GM19351 (cell line): ENCODE results near the gene NATD1.
"Not testable (repeated sequence)": the region's sequence is repeated elsewhere in the genome, so short reads cannot be mapped to it uniquely, and the experiment has no call there.

Source experiments
- ATAC-seq: cut with Tn5 transposase; IDR thresholded peaks from one replicate; pipeline ENCODE4 v1.9.1; 2021; ENCODE audit warnings: mild to moderate bottlenecking, moderate library complexity; ENCODE audit not compliant: unreplicated experiment

NATD1 gene

DNA sequence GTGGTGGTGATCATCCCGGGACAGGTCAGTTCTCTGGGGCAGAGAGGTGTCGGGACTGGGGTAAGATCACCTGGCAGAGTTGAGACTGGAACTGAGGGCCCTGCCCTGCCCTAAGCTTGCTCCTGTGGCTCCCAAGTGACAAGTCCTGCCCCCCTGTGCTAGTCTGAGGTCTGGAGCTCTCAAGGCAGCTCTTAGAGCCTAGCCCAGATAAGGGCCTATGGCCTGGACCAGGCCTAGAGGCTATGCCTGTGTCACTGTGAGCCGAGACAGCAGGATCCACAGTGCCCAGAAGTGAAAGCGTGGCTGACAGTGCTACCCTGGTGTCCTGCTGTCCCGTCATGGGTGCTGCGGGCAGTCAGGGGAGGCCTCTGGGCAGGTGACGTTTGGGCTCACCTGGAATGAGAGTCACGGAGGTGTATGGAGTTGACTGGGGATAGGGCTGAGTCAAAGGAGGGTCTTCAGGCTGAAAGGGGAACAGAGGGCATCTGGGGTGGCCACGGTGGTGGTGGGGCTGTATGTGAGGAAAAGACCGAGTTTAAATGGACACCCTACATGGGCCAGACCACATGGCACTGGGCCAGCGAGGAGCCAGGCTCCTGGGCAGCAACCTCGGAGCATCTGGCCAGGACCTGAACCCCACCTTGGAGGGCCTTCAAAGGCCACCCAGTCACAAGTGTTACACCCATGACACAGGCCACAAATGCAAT is 5.5 kb downstream of the NATD1 start:
- ATAC-seq, result no peak

DNA sequence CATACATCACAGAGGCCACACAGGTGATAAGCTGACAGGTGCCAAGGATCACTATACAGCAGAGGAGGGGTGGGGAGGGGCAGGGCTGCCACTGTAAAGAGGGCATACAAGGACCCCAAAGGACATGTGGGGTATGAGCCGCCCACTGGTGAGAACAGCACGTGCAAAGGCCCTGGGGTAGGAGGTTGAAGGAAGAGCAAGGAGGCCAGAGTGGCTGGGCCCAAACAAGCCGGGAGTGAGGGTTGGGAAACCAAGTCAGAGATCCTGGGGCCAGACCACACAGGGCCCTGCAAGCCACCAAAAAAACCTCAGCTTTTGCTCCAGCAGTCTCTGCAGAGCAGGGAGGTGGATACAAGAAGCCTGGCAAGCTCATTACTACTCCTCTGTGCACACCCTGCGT is 6.5 kb downstream of the NATD1 start:
- ATAC-seq, result no peak

DNA sequence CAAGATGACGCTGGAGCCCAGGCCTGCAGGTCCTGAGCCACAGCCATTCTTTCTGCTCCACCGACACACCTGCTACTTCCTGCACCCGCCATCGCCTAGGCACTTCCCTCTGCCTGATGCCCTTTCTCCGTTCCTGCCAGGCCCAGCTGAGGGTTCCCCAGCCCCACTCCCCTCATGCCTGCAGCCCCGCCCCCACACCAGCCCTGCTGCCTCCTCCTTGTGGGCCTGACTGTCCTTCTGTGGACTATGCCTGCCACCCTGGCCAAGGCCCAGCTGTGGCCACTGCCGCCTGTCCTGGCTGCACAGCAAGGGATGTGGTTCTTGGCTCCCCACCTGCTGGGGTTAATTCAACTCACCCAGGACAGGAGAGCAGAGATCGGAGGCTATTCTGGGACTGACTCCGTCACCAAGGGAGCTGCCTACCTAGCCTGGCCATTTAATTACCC is 7.5 kb downstream of the NATD1 start:
- ATAC-seq, result no peak

DNA sequence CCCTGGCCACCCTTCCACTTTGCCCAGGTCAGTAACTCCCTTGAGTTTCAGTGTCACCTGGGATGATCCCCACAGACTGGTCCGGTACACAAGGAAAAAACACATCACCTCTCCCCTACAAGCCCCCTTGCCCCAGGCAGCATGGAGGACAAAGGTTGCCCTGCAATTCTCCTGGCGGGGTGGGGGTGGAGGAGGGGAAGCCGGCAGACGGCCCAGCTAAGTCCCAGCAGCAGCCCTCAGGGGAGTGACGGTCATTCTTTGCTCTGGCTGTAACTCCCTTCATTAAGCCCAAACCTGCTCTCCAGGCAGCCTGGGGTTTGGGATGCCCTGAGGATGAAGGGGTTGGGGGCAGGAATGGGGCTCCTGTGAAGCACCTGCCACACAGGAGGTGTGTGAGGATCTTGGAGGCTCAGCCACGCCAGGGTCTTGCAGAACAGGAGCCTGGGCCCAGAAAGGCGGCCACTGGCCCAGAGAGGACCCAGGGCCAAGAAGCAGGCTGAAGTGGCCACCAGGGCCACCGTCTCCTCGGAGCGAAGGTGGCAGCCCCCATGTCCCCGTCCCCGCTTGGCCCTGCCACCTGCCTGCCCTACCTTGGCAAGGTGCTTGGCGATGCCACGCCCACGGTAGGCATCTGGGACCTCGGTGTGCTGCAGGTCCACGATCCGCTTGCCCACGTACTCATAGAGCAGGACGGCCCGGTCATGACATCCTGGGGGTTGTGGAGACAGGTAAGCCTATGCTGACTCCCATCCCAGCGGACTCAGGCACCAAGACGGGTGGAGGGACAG is 9.5 kb downstream of the NATD1 start:
- ATAC-seq, result no peak

DNA sequence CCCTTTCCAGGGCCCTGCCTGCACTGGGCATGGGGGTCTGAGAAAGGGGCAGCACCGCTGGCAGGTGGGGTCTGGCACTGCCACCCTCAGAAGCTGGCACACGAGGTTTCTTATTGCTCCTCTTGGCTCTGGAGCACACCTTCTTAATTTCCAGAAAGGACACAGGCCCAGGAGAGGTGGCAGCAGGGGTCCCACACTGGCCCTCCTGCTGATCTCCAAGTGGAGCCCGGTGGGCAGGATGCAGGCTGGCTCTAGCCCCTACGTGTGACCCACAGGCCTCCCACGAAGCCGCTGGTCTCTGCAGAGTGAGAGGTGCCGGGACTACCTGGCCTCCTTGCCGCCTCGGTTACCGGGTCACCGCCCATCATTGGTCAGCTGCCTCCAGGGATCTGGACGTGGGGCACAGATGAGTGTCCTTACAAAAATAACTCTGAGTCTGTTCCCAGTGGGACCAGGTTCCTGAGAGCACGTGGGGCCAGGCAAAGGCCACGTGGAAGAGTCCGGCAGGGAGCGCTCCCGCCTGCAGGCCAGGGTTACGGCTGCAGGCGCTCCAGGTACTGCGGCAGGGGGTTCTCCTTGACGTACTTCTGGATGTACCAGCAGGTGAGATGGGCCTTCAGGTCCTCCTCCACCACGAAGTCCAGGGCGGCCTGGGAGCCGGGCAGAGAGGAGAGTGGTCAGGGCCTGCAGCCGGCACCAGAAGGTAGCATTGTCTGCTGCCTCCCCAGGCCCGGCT is 10.3 kb downstream of the NATD1 start:
- no peak for ATAC-seq

DNA sequence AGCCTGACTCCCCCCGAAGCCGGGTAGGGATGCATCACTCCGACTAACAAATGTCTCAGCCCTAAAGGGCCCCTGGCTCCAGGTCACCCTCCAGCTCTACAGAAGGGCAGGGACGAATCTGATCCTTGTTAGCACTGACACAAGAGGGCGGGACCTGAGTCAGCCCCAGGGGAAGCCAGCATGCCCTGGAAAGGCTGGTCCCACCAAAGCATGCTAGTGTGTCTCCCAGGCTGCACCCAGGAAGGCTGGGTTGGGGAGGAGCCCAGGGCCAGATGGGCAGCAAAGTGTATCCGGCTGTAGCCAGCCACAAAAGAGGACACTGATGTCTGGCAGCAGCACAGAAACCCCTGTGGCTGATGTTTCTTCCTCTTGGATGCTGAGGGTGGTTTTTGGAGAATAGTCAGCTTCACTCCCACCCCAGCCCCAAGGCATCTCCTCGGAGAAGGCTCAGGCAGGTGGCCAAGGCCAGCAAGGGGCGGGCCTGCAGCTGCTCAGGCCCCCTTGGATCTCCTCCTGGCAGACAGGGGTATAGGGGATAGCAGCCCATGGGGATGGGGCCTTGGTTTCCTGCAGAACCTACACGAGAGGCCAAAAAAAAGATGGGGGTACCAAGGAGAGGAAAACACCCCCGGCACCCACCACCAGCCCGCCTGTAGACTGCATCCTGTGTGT is 11.0 kb downstream of the NATD1 start:
- no peak for ATAC-seq

DNA sequence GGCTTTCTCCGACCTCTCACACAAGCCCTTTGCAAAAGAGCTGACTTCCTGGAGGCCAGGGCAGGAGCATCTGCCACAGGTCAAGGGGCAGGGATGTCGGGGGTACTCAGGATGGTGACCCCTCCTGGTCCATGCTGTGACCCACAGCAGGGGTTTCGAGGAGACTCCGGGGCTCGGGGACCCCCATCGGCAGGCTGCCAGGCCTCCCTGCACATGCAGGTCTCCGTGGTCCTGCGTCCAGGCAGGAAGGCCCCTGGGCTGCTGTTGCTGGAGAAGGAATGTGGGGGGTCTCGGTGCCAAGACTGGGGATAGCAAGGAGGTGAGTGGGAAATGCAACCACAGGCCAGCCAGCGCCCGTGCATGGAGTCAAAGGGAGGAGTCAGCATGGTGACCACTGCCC is 11.6 kb downstream of the NATD1 start:
- no peak for ATAC-seq

DNA sequence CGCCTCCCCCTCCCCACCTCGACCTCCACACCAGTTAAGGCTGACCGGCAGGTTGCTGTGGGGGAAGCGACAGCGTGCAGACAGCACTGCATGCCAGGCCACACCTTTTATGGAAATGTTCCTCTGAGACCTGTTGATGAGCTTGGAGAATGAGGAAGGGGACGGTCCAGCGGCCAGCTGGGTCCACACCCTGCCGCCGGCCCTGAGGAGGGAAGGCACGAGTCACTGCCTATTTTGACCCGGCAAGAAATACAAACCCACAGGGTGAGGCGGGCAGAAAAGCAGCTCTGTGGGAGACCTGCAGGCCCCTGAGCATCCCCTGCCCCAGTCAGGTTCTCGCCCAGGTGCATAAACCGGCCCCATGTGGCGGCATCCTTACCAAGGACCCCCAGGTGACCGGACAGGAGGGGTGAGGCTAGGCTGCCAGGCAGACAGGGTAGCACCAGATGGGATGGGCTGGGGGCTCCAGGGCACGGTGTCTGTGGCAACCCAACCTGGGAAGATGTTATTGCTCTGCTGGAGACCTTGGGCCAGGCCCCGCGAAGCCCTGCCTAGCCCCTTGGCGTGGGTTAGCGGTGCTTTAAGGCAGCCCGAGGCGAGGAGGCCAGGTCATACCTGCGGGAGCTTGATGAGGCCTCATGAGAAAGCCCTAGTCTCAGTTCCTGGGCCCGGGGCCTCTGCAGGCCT is 12.7 kb downstream of the NATD1 start:
- no peak for ATAC-seq

DNA sequence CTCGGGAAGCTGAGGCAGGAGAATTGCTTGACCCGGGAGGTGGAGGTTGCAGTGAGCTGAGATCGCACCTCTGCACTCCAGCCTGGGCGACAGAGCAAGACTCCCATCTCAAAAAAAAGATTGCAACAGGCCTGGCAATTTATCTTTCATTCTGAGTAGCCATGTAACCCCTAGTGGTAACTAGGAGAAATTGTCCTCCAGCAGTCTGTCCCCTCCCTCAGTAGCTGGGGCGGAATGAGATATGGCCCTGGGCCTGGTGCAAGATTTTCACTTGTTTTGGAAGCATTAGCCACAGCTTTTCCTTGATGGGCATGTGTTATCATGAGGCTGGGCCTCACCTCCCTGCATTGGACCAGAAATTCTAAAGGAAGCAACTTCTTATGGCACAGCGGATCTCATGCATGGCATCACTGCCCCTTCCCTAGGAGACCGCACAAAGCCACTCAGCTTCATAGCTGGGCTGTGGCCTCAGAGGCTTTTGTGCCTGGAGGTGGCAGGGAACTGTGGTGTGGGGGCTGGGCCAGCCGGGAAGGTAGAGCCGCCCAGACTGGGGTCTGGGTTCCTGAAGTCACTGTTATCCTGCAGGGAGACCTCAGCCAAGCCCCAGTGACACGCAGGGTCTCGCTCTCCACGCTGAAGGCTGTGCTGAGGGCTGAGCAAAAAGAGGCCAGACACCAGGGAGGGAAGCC is 13.4 kb downstream of the NATD1 start:
- ATAC-seq, result no peak

DNA sequence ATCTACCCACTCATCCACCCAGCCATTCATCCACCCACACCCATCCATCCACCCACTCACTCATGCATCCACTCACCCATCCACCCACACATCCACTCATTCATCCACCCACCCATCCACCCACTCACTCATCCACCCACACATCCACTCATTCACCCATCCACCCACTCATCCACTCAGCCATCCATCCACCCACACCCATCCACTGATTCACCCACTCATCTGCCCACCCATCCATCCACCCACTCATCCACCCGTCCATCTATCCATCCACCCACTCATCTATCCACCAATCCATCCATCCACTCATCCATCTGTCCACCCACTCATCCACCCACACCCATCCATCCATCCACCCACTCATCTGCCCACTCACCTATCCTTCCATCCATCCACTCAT is 17.3 kb downstream of the NATD1 start:
- ATAC-seq, result no peak

DNA sequence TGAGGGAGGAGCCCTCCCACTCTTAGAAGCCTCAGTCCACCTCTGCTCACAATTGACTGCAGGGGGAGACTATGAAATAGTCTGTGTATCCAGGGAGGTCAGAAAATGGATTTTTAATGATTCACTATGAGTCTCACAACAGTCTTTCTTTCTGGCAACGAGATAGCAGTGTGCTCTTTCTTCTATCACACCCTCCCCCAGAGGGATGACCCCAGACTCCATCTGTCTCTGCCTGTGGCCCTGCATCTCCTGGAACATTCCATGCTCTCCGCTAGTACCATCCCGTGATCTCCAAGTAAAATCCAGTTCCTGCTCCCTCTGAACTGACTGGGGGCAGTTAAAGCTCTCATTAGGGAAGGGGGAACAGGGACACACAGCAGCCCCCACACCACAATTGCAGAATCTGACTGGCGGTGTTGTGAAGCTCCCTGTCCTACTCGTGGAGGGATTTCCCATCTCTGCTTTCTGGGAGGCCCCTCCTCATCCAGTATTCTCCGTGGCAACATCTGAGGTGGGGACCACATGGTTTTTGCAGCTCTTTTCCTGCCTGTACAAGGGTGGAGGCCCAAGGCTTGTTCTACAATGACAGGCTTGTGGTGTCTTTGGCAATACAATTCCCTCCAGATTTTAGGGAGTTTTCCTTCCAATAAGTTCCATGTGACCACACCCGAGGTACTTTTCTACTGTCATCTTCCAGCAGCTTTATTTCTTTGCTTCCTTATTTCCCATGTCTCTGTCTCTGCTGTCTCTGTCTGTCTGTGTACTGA is 19.4 kb downstream of the NATD1 start:
- ATAC-seq, result no peak

DNA sequence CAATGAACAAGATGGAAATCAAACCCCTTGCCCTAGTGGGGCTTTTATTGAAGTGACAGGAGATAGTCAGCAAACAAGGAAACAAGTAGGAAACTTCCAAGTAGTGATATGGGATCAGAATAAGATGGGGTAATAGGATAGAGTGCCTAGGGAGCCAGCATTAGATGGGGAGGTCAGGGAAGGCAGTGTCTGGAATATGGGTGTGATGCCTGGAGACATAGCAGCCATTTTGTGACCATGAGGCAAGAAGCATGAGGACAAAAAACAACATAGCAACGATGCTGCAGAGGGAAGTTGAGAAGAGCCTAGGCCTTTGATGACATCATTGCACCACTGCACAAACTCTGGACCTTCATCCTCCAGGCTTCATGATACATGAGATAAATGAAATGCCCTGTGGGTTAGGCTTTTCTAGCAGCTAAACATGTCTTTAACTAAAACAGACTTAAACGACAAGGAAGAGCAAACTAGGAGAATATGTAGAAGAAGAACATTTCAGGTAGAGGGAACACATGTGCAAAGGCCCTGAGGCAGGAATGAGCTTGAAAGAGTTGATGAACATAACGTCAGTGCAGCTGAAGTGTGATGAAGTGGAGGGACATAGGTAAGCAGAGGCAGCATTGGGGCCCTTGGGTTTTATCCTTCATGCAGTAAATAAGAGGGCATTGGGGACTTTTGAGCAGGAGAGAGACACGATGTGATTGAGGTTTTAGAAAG is 21.0 kb downstream of the NATD1 start:
- ATAC-seq, result no peak

DNA sequence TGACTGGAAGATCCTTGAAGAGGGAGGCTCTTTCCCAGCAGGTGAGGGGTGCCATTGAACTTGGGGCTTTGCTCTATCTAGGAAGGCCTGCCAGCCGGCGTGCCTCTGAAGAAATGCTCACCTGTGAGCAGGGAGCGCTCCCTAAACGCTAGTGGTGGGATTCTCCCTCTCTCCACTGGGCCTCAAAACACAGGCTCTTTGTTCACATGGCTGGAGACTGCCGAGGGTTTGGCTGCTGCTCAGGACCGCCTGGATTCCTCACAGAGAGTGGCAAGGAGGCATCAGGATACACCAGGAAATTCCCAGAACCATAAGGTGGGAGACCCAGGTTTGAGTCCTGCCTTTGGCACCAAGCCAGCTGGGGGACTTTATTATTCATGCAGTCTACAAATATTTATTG is 21.7 kb downstream of the NATD1 start:
- ATAC-seq, result no peak

DNA sequence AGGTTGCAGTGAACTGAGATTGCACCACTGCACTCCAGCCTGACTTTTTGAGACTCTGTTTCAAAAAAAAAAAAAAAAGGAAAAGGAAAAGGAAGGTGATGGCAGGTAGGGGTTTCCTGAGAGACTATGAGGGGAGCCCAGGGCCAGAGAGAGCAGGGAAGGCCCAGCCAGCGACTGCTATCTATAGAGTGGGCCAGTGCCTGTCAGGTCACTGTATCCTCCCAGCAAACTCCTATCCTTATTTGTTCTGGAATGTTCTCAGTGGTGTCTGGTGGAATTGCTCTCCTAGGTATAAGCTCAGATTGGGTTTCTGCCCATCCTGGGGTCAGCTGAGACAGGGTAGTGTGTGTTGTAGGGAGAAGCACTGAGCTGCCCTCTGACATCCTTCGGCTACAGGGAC is 24.4 kb downstream of the NATD1 start:
- ATAC-seq, result no peak

DNA sequence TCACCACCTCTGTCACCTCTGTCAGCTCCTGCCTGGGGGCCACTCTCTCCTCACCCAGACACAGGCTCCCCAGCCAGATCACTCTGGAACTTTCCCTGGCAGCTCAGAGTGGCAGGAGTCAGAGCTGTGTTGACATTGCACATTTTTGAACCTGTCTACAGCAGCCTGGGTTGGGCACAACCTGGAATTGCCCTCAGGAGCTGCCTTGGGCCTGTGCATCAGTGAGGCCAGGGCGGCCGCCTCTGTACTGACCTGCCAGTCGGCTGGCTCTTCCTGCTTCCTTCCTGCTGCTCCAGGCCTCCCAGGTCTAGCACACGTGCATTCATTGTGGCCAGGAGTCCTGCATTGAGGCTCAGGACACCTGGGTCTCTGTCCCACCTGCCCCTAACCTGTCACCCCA is 25.1 kb downstream of the NATD1 start:
- ATAC-seq, result no peak

DNA sequence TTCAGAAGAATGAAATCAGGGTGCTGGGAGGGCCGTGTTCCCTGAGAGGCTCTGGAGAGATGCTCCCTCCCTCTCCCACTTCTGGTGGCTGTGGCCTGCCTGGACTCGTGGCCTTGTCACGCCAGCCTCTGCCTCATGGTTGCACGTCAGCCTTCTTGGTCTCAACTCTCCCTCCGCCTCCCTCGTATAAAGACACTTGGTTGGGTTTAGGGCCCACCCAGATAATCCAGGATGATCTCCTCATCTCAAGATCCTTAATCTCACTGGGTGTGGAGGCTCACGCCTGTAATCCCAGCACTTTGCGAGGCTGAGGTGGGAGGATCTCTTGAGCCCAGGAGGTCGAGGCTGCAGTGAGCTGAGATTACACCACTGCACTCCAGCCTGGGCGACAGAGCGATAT is 25.9 kb downstream of the NATD1 start:
- ATAC-seq, result not testable (repeated sequence)

DNA sequence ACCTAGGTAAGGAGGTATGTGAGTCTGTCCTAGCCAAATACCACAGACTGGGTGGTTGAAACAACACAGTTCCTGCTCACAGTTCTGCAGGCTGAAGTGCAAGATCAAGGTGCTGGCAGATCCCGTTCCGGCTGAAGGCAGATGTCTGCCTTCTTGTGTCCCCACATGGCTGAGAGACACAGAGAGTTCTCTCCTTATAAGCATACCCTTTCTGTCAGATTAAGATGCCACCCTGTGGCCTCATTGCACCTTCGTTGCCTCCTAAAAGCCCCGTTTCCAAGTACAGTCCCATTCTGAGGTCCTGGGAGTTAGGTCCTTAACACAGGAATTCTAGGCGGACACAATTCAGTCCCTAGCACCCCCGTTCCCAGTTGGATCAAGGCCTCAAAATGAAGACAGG is 30.1 kb downstream of the NATD1 start:
- ATAC-seq, result no peak

DNA sequence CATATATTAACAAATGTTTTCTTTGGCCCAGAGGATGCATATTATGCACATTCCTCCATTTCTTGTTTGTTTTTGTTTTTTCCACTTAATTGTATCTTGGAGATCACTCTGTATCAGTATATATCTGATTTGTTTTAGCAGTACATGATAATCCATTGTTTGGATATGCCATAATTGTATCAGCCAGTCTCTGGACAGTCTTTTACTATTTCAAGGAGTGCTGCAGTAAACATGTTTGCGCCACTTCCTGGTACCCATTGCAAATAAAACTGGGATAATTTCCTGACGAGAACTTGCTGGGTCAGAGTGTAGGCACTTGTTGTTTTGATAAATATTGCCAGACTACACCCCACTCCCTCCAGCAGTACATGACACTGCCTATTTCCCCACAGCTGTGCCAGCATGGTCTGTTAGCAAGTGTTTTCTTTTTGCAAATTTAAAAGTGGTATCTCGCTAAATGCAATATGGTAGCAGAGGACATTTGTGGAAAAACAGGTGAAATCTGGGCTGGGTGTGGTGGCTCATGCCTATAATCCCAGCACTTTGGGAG is 34.3 kb downstream of the NATD1 start:
- no peak for ATAC-seq
